DOHH2 (cell line): ENCODE measurements around the gene KDM4C.

Experiments
- H3F3A ChIP-seq: fragments of 200-600 bp; sonication (generic), shearing (Covaris generic); 2 replicates; pipeline ENCODE4 v1.6.0; 2016; ENCODE audit warnings: antibody characterized with exemption, mild to moderate bottlenecking; ENCODE audit not compliant: control insufficient read depth, insufficient read depth
- H3K27ac ChIP-seq: fragments of 200-600 bp; sonication (generic); 2 replicates; pipeline ENCODE4 v1.5.1; 2014; ENCODE audit warnings: low read depth, mild to moderate bottlenecking, low read length, moderate library complexity
- H3K27me3 ChIP-seq: fragments of 200-600 bp; sonication (generic); 2 replicates; pipeline ENCODE4 v1.6.1; 2014; ENCODE audit warnings: mild to moderate bottlenecking, low read length, mixed read lengths; ENCODE audit not compliant: control insufficient read depth
- H3K36me3 ChIP-seq: fragments of 200-600 bp; sonication (generic); 2 replicates; pipeline ENCODE4 v1.6.1; 2014; ENCODE audit warnings: mild to moderate bottlenecking, low read length, moderate library complexity, mixed read lengths; ENCODE audit not compliant: control insufficient read depth
- H3K4me1 ChIP-seq: fragments of 200-600 bp; sonication (generic); 2 replicates; pipeline ENCODE4 v1.6.1; 2014; ENCODE audit warnings: mild to moderate bottlenecking, low read length, mixed read lengths; ENCODE audit not compliant: control insufficient read depth
- H3K4me2 ChIP-seq: fragments of 200-600 bp; sonication (generic); 2 replicates; pipeline ENCODE4 v1.6.0; 2014; ENCODE audit warnings: mild to moderate bottlenecking, low read length, moderate library complexity
- H3K4me3 ChIP-seq: fragments of 200-600 bp; sonication (generic); 2 replicates; pipeline ENCODE4 v1.5.1; 2014; ENCODE audit warnings: mild to moderate bottlenecking, low read length, mixed read lengths
- H3K79me2 ChIP-seq: fragments of 200-600 bp; sonication (generic); 2 replicates; pipeline ENCODE4 v1.6.1; 2014; ENCODE audit warnings: mild to moderate bottlenecking, low read length, mixed read lengths; ENCODE audit not compliant: control insufficient read depth
- H3K9me2 ChIP-seq: fragments of 200-600 bp; sonication (generic); replicated peaks from 2 replicates; pipeline ENCODE4 v1.6.1; 2014; ENCODE audit warnings: mild to moderate bottlenecking, low read length, mixed read lengths; ENCODE audit not compliant: control insufficient read depth
- H3K9me3 ChIP-seq: fragments of 200-600 bp; sonication (generic); 2 replicates; pipeline ENCODE4 v1.6.1; 2014; ENCODE audit warnings: antibody characterized with exemption, low read length, mixed read lengths; ENCODE audit not compliant: control insufficient read depth, insufficient read depth
- H4K20me1 ChIP-seq: fragments of 200-600 bp; sonication (generic); 2 replicates; pipeline ENCODE4 v1.6.0; 2014; ENCODE audit warnings: low read depth, mild to moderate bottlenecking, antibody characterized with exemption, low read length, moderate library complexity; ENCODE audit not compliant: control insufficient read depth, insufficient read depth
- CTCF ChIP-seq: fragments of 200-600 bp; sonication (generic); IDR thresholded peaks from one replicate; pipeline ENCODE4 v1.5.1; 2014; ENCODE audit warnings: antibody characterized with exemption, mild to moderate bottlenecking, low read depth, low read length; ENCODE audit not compliant: poor library complexity, severe bottlenecking
- EZH2phosphoT487 ChIP-seq: fragments of 200-600 bp; sonication (generic); IDR thresholded peaks from 2 replicates; pipeline ENCODE4 v1.6.1; 2017; ENCODE audit warnings: borderline replicate concordance, mild to moderate bottlenecking, antibody characterized with exemption, low read length, moderate library complexity, mixed read lengths

The KDM4C gene

GRCh38 chr9:6876195-6876894 is 118.6 kb downstream of the KDM4C start:
- Histone ChIP-seq H4K20me1 (no peaks in the 10 kb centered on the region), H3K9me3 (no peaks in the 10 kb centered on the region), H3K27me3 (no peaks in the 10 kb centered on the region), H3K4me2 (no peak overlapping the region), H3K27ac (no peak overlapping the region), H3K79me2 (no peaks in the 10 kb centered on the region; the same call in 1 of the 2 replicates), H3K9me2 (no peaks in the 10 kb centered on the region), H3F3A (no peaks in the 10 kb centered on the region), H3K4me1 (no peaks in the 10 kb centered on the region), H3K36me3 (peaks cover 3% of the 10 kb centered on the region; the same call in 1 of the 2 replicates), H3K4me3 (no peak overlapping the region)
- TF ChIP-seq CTCF (no peak), EZH2phosphoT487 (no peak)

- H3K79me2 ChIP-seq, result no peaks in the 10 kb centered on the region; the same call in 1 of the 2 replicates
- no peaks in the 10 kb centered on the region for H3K9me3 ChIP-seq
- H3K36me3 ChIP-seq, result peaks cover 3% of the 10 kb centered on the region; the same call in 1 of the 2 replicates
- no peaks in the 10 kb centered on the region for H3K9me2 ChIP-seq
- TF ChIP-seq CTCF, result no peak
- TF ChIP-seq EZH2phosphoT487, result no peak
- no peak overlapping the region for H3K4me2 ChIP-seq
- H4K20me1 ChIP-seq, result no peaks in the 10 kb centered on the region
- no peak overlapping the region for H3K4me3 ChIP-seq
- H3K27ac ChIP-seq, result no peak overlapping the region
- H3K27me3 ChIP-seq, result no peaks in the 10 kb centered on the region
- no peaks in the 10 kb centered on the region for H3F3A ChIP-seq
- no peaks in the 10 kb centered on the region for H3K4me1 ChIP-seq
Measured at GRCh38 chr9:6877671-6878161, 119.9 kb downstream of the KDM4C start.

- no peaks in the 10 kb centered on the region for H3K9me2 ChIP-seq
- no peaks in the 10 kb centered on the region for H4K20me1 ChIP-seq
- 0 out of 2 replicates have a peak, but pooled peaks cover 4% of the 10 kb centered on the region for H3F3A ChIP-seq
- H3K4me2 ChIP-seq, result no peak overlapping the region
- TF ChIP-seq EZH2phosphoT487 (no peak), CTCF (no peak)
- H3K27me3 ChIP-seq, result no peaks in the 10 kb centered on the region
- peaks cover 3% of the 10 kb centered on the region; the same call in 1 of the 2 replicates for H3K36me3 ChIP-seq
- no peaks in the 10 kb centered on the region for H3K4me1 ChIP-seq
- H3K27ac ChIP-seq, result no peak overlapping the region
- no peaks in the 10 kb centered on the region for H3K9me3 ChIP-seq
- H3K4me3 ChIP-seq, result no peak overlapping the region
- H3K79me2 ChIP-seq, result no peaks in the 10 kb centered on the region; the same call in 1 of the 2 replicates
Measured at GRCh38 chr9:6880626-6881025, 122.9 kb downstream of the KDM4C start.
